GM21825 (cell line): ENCODE data around the gene IDE.
"Not testable (repeated sequence)": the region's sequence is repeated elsewhere in the genome, so short reads cannot be mapped to it uniquely, and the experiment has no call there.

Experiments
- ATAC-seq: cut with Tn5 transposase; IDR thresholded peaks from one replicate; pipeline ENCODE4 v1.9.1; 2021; ENCODE audit warnings: mild to moderate bottlenecking, moderate library complexity; ENCODE audit not compliant: unreplicated experiment

The IDE gene

DNA sequence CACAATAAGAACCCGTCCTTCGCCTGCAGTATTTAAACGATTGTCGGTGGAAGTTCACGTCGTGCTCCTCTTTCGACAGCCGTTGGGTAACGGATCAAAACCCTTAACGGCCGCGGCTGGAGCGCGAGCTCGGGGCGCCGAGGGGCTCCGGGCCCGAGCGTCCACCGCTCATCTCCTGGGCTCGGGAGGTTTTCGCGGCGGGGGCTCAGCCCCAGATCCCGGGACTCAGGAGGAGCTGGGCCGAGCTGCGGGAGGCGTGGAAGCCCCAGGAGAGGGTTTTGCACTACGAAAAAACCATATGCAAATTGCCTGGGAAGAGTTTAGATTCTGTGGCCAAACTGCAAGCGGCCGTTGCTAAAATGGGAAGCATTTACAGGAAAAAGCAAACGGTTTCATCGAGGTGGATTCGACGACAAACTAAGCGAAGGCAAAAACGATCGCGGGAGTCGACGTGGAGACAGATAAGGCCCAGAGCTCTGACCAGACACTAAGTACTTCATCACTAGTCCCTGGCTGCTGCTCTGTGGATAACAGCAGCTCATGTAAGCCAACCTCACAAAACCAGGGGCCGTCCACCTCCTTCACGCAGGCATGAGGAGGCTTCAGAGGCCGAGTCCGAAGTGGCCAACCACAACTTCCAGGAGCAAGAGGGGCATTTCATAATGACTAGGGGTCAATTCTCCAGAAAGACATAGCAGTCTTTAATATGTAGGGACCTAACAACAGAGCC lies 153.2 kb downstream of the IDE start:
- no peak for ATAC-seq

DNA sequence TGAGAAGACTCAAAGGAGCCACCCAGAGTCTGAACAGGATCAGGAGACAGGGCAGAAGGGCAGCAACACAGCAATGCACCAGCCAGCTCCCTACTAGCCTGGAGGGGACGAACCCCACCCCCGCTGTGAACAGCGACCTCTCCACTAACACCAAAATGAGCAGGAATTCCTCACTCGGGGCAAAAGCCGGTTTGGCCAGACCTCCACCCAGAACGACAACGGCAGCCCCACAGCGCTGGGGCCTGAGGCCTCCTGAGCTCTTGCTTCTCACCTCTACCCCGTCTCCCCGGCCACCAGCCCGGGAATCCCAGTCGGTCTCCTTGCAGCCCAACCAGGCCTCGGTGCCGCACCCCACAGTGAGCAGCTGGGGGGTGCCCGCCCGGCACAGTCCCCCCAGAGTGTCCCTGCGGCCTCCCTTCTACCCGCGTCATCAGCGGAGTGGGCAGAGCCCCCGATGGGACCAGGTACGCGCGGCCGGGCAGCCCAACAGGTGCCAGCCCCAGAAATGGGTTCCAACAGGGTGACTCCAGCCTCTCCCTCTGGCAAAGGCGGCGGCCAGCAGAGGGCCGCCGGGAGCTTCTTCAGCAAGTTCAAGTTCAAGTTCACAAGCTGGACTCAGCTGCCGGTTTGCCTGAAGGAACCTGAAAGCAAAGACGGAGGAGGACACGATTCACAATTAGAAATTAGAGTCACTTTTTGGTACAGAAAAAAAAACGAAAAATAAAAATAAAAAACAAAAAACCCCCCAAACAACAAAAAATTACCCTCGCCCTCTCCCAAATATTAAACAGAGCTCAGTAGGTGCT lies 153.9 kb downstream of the IDE start:
- no peak for ATAC-seq

DNA sequence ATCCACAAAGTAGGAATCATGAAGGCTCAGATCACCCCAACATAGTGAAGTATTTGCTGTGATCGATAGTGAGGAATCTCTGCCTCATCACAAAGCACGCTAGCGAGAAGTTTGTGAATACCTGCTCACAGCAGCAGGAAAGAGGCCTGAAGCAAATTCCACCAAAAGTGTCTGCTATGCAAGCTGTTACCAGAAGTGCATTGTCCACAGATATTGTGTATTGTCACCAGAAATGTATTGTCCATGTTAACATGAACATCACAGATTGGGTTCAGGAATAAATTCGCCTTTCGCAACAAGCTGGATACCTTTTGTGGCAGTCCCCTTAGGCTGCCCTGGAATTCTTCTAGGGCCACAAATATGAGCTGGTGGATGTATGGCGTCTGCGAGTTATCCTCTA lies 155.0 kb downstream of the IDE start:
- ATAC-seq: no peak

- no peak for ATAC-seq
Observed at GRCh38 chr10:92418221-92418620, 155.7 kb downstream of the IDE start.

GRCh38 chr10:92413519-92413918 lies 160.4 kb downstream of the IDE start:
- ATAC-seq: no peak

GRCh38 chr10:92413011-92413410 lies 160.9 kb downstream of the IDE start:
- no peak for ATAC-seq

- no peak for ATAC-seq
Observed at GRCh38 chr10:92411406-92411805, 162.5 kb downstream of the IDE start.

DNA sequence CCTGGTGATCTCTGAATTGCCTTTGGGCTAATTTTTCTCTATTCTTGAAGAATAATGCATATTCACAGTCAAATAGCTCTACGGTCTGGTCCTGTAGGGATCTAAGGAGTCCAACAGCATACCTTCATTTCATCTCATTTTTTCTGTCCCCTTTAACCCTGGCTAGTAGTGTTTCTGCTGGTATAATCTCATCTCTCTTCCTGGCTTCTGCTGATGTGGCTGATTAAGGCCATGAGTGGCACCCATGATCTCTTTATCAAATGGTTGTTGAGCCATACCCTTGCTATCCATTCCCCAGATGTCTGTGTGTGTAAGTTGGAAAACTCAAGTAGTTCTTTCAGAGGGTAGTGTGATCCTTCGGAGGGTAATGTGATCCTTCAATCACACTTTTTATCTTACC lies 163.4 kb downstream of the IDE start:
- no peak for ATAC-seq

DNA sequence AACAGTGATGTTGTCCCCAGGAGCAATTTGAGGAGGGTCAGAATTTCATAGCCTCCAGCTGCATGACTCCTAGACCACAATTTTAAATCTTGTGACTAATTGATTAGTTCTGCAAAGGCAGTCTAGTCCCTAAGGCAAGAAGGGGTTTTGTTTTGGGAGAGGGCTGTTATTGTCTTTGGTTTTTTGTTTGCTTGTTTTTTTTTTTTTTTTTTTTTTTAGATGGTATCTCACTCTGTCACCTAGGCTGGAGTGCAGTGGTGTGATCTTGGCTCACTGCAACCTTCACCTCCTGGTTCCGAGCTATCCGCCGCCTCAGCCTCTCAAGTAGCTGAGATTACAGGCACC lies 165.9 kb downstream of the IDE start:
- ATAC-seq: no peak

- ATAC-seq: no peak
Observed at GRCh38 chr10:92407305-92408016, 166.4 kb downstream of the IDE start.

DNA sequence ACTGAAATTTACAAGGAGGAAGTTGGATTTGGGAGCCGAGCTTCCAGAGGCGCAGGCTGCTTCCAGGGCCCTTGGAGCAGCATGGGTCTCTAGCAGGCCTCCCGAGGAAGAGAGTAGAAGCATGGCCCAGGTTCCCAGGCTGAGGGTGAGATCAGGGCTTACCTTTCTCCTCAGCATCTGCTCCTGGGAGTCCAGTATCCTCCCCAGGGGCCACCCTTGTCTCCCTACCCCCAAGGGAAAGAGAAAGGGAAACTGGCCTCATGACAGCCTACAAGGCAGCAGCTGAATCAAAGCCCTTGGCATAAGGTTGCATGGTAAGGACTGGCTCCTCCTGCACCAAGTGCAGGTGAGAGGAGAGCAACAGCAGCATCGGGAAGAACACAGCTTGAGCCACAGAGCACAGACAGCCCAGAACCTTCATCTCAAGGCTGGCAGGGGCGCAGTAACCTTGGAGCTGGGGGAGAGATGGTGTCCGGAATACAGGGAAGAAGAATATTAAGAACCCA lies 168.4 kb downstream of the IDE start:
- ATAC-seq: no peak

- ATAC-seq: no peak
Observed at GRCh38 chr10:92404612-92405418, 169.1 kb downstream of the IDE start.

GRCh38 chr10:92402234-92402633 lies 171.7 kb downstream of the IDE start:
- not testable (repeated sequence) for ATAC-seq
